Ovary (tissue), 9 donors: Measurements from ENCODE around the gene LNPEP. TPM values are rescaled to one million over a fixed set of nuclear protein-coding genes. Genes with fewer than 3 reads are reported as not detected.
"Not testable (repeated sequence)": the region's sequence is repeated elsewhere in the genome, so short reads cannot be mapped to it uniquely, and the experiment has no call there.

Experiments
- DNase-seq, 5 donors: peaks; one replicate each; pipeline ENCODE4 v3.0.0-alpha.2; 2019 to 2020
- H3K27ac ChIP-seq, 2 donors: fragments of 200-600 bp; one replicate each; pipeline versions ENCODE4 v1.5.1 to v1.8.0; 2019 to 2022
- H3K27me3 ChIP-seq: fragments of 200-600 bp; one replicate; pipeline ENCODE4 v1.8.0; 2022
- H3K36me3 ChIP-seq: fragments of 200-600 bp; sonication (generic); one replicate; pipeline ENCODE4 v1.5.1; 2019
- H3K4me1 ChIP-seq: one replicate; pipeline ENCODE4 v1.8.1; 2013; ENCODE audit warnings: mild to moderate bottlenecking, moderate library complexity; ENCODE audit not compliant: insufficient read depth
- H3K4me3 ChIP-seq: fragments of 200-600 bp; sonication (generic); one replicate; pipeline ENCODE4 v1.5.1; 2017
- H3K9me3 ChIP-seq, 2 donors: fragments of 200-600 bp in 1 of 2; sonication (generic) in 1 of 2; one replicate each; pipeline versions ENCODE4 v1.5.1 to v1.8.1; 2013 to 2019; ENCODE audit warnings: mild to moderate bottlenecking in 1 of 2, moderate library complexity in 1 of 2
- EP300 ChIP-seq: sonication (generic); formaldehyde crosslinking; IDR thresholded peaks from one replicate; pipeline ENCODE4 v1.6.1; 2017; ENCODE audit warnings: antibody characterized with exemption
- POLR2A ChIP-seq: fragments of 450-650 bp; IDR thresholded peaks from one replicate; pipeline ENCODE4 v1.6.1; 2017; ENCODE audit warnings: antibody characterized with exemption, mild to moderate bottlenecking, moderate library complexity
- WGBS, 3 donors: extraction: QIAGEN DNeasy Blood & Tissue Kit in 1 of 3; methylation state at CpG; one replicate each; pipeline versions ENCODE4 v1.1.5 to v1.1.7; 2013 to 2017; 5-methylcytosine and 5-hydroxymethylcytosine counted together
- intact Hi-C, 4 donors: fragments of 100-400 bp; cut with DNase I; formaldehyde crosslinking; loops; one replicate each; pipeline versions ENCODE4 v1.11.0 to v1.15.1; 2022 to 2023
- polyA plus RNA-seq, 2 donors: library from polyadenylated mRNA; stranded (reverse); fragments of 200-250 nt in 1 of 2; fragments of 350-450 nt in 1 of 2; fragmentation: Illumina TruSeq in 1 of 2; extraction: RNeasy Lipid Tissue Mini Kit (QIAGEN cat#74804) in 1 of 2; gene quantifications; one replicate each; pipeline ENCODE4 v1.2.3, GENCODE V29; 2013 to 2014
- total RNA-seq, 7 donors: library from RNA; depleted of rRNA in 2 of 7; stranded (reverse); fragments of >200 nt in 2 of 7; fragmentation: NEBNext Ultra II Directional in 3 of 7; extraction: Animal tissue kit (Norgen Biotek cat#: 25700) in 3 of 7; gene quantifications; one replicate each; pipeline versions ENCODE4 v1.1.0 to v1.2.4, GENCODE V29; 2016 to 2023
- TF ChIP-seq, protein P1 (sequence below), 3 donors: fragments of 450-650 bp in 2 of 3; fragments of 200-600 bp in 1 of 3; IDR thresholded peaks; one replicate each; pipeline versions ENCODE4 v1.5.1 to v1.8.0; 2016 to 2022; ENCODE audit warnings: antibody characterized with exemption in 3 of 3, mild to moderate bottlenecking in 1 of 3
- donor health status: DM: no; HTN: no; CAD: no; lungs with moderate emphysema.
- donor health status: DM: no; HTN: no; CAD: no.
- donor health status: Bipolar disorder and iron deficiency.
- donor health status: DM: yes; HTN: yes; CAD: no.
- donor health status: DM: no; HTN: no; CAD: no.
- donor health status: DM: yes; HTN: yes; CAD: no.

The LNPEP gene
- total and polyA plus RNA-seq, 9 donors, result 7.6 to 45.5 (median 32.3) TPM

- no peak for DNase-seq
- intact Hi-C loops, result no loop called here
- 92 to 94% (median 94%) methylated on average over 3 of the region's 3 CpGs for WGBS, 3 donors
- H3K27me3 ChIP-seq, result no peaks in the 10 kb centered on the region
- H3K36me3 ChIP-seq, result no peaks in the 10 kb centered on the region
- H3K4me3 ChIP-seq, result no peak overlapping the region
- H3K9me3 ChIP-seq, result no peaks in the 10 kb centered on the region
- H3K4me1 ChIP-seq, result no peaks in the 10 kb centered on the region
- no peak overlapping the region for H3K27ac ChIP-seq
- TF ChIP-seq POLR2A (no peak), EP300 (no peak)
- TF ChIP-seq, protein P1, sequence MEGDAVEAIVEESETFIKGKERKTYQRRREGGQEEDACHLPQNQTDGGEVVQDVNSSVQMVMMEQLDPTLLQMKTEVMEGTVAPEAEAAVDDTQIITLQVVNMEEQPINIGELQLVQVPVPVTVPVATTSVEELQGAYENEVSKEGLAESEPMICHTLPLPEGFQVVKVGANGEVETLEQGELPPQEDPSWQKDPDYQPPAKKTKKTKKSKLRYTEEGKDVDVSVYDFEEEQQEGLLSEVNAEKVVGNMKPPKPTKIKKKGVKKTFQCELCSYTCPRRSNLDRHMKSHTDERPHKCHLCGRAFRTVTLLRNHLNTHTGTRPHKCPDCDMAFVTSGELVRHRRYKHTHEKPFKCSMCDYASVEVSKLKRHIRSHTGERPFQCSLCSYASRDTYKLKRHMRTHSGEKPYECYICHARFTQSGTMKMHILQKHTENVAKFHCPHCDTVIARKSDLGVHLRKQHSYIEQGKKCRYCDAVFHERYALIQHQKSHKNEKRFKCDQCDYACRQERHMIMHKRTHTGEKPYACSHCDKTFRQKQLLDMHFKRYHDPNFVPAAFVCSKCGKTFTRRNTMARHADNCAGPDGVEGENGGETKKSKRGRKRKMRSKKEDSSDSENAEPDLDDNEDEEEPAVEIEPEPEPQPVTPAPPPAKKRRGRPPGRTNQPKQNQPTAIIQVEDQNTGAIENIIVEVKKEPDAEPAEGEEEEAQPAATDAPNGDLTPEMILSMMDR (IDR thresholded peaks at IDR 0.05), result no peak
These were observed 5.8 kb upstream of the LNPEP start for GRCh38 chr5:96930058-96930457.

DNA sequence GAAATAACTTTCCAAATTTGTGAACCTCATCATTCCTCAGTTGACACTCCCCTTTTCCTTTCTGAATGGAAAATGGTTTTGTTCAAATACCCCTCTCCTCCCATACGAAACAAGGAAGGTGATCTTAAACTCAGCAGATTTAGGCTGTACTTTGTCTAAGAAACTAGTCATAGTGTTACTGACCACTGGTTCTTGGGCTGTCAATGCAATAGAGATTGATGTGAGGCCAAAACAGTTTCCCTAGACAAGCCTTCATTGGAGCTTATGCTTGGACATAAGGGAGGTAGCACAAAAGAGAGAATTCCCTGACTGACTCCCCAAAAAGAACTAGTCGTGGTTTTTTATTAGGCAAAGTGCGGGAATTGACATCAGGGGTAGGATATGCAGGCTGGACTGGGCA, 5.3 kb upstream of the LNPEP start:
- Histone ChIP-seq H3K4me3 (no peak overlapping the region), H3K36me3 (no peaks in the 10 kb centered on the region), H3K27ac (no peak overlapping the region), H3K9me3 (no peaks in the 10 kb centered on the region), H3K27me3 (no peaks in the 10 kb centered on the region), H3K4me1 (no peaks in the 10 kb centered on the region)
- intact Hi-C loops, result no loop called here
- no peak for DNase-seq
- WGBS, 3 donors, result 95 to 97% (median 96%) methylated on average over 3 of the region's 3 CpGs
- TF ChIP-seq EP300 (no peak), POLR2A (no peak)
- TF ChIP-seq, protein P1 (IDR thresholded peaks at IDR 0.05), result no peak

- WGBS, 3 donors, result 91 to 96% (median 93%) methylated on average over 2 of the region's 2 CpGs
- H3K9me3 ChIP-seq, H3K4me3 ChIP-seq, H3K36me3 ChIP-seq, intact Hi-C loops, DNase-seq, H3K27ac ChIP-seq, H3K4me1 ChIP-seq, H3K27me3 ChIP-seq: not testable (repeated sequence)
These were observed 4.8 kb upstream of the LNPEP start for GRCh38 chr5:96931037-96931436.

DNA sequence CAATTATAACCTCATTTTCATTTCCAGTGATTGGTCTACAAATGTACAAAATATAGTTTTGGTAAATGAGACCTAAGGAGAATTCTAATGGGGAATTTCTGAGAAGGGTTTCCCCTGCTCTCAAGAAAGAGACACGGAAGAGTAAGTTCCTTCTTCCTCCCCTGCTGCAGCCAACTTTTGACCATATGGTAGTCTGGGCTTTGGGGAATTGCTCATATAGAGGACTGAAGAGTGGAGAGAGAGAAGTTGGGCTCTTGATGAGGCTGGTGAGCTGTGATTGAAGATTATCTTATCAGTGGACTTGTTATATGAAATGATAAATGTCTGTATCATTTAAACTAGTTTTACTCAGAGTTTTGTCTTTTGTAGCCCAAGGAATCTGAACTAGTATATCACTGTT, 4.3 kb upstream of the LNPEP start:
- no peaks in the 10 kb centered on the region for H3K36me3 ChIP-seq
- intact Hi-C loops, result no loop called here
- H3K27ac ChIP-seq, result no peak overlapping the region
- TF ChIP-seq, protein P1 (IDR thresholded peaks at IDR 0.05), result no peak
- TF ChIP-seq POLR2A (no peak), EP300 (no peak)
- H3K4me1 ChIP-seq, result no peaks in the 10 kb centered on the region
- 82 to 86% (median 84%) methylated on average over 1 of the region's 1 CpG for WGBS, 3 donors
- no peak for DNase-seq
- no peaks in the 10 kb centered on the region for H3K27me3 ChIP-seq
- H3K4me3 ChIP-seq, result no peak overlapping the region
- H3K9me3 ChIP-seq, result no peaks in the 10 kb centered on the region

- no peak for DNase-seq
- Histone ChIP-seq H3K4me3 (no peak overlapping the region), H3K36me3 (no peaks in the 10 kb centered on the region), H3K9me3 (no peaks in the 10 kb centered on the region), H3K4me1 (no peaks in the 10 kb centered on the region), H3K27me3 (no peaks in the 10 kb centered on the region), H3K27ac (no peak overlapping the region)
- intact Hi-C loops, result no loop called here
- no peak for TF ChIP-seq EP300
- TF ChIP-seq POLR2A, result no peak
- TF ChIP-seq, protein P1 (IDR thresholded peaks at IDR 0.05), result no peak
- WGBS, 3 donors, result 82 to 94% (median 91%) methylated on average over 5 of the region's 5 CpGs
These were observed 3.9 kb upstream of the LNPEP start for GRCh38 chr5:96932026-96932425.
